Stimulated activated CD4-positive, alpha-beta T cell treated with anti-CD3 and anti-CD28 coated beads, Interleukin-4, amount 100 ng/mL, for 48 hours (primary cell): Measurements from ENCODE around the gene ANKRD52.
A peak's percentile ranks its signal among the peaks of the same experiment; 100 is the strongest.
"Not testable (repeated sequence)": the region's sequence is repeated elsewhere in the genome, so short reads cannot be mapped to it uniquely, and the experiment has no call there.

Experiments
- DNase-seq, 2 donors: peaks; one replicate each; pipeline ENCODE4 v3.0.0-alpha.2; 2020; ENCODE audit warnings: low read depth in 2 of 2

The ANKRD52 gene

GRCh38 chr12:56272468-56272867, 14.3 kb upstream of the ANKRD52 start:
- not testable (repeated sequence) for DNase-seq

- DNase-seq = no peak
Measured at GRCh38 chr12:56271031-56271430, 12.8 kb upstream of the ANKRD52 start.

GRCh38 chr12:56267443-56268071, 9.4 kb upstream of the ANKRD52 start:
- DNase-seq = no peak

- DNase-seq = peak; percentile 74 to 83
Measured at GRCh38 chr12:56266693-56267442, 8.7 kb upstream of the ANKRD52 start, which contains the start of gene COQ10A. TSS of gene COQ10A (plus strand) at chr12:56266942. CDS start at chr12:56267119, 177 bp downstream.

GRCh38 chr12:56266068-56266692, 8.0 kb upstream of the ANKRD52 start:
- not testable (repeated sequence) for DNase-seq

GRCh38 chr12:56262955-56263354, 4.8 kb upstream of the ANKRD52 start:
- not testable (repeated sequence) for DNase-seq

- no peak for DNase-seq
Measured at GRCh38 chr12:56261503-56262232, 3.5 kb upstream of the ANKRD52 start.

- no peak for DNase-seq
Measured at GRCh38 chr12:56260921-56261320, 2.7 kb upstream of the ANKRD52 start.

GRCh38 chr12:56260380-56260779, 2.2 kb upstream of the ANKRD52 start:
- no peak for DNase-seq

GRCh38 chr12:56258820-56259183, 618 bp upstream of the ANKRD52 start:
- no peak for DNase-seq

- no peak for DNase-seq
Measured at GRCh38 chr12:56257491-56258067, 605 bp downstream of the ANKRD52 start.

GRCh38 chr12:56257071-56257470, 1.1 kb downstream of the ANKRD52 start:
- no peak for DNase-seq

GRCh38 chr12:56256326-56256960, 1.7 kb downstream of the ANKRD52 start:
- no peak for DNase-seq

GRCh38 chr12:56255671-56256070, 2.5 kb downstream of the ANKRD52 start:
- DNase-seq = no peak

- DNase-seq = no peak
Measured at GRCh38 chr12:56253091-56253490, 5.1 kb downstream of the ANKRD52 start.

GRCh38 chr12:56252649-56253048, 5.5 kb downstream of the ANKRD52 start:
- no peak for DNase-seq

- no peak for DNase-seq
Measured at GRCh38 chr12:56248711-56249110, 9.5 kb downstream of the ANKRD52 start.

GRCh38 chr12:56247923-56248322, 10.3 kb downstream of the ANKRD52 start:
- no peak for DNase-seq

- no peak for DNase-seq
Measured at GRCh38 chr12:56244494-56244893, 13.7 kb downstream of the ANKRD52 start.

GRCh38 chr12:56243731-56244181, 14.4 kb downstream of the ANKRD52 start:
- no peak for DNase-seq

- no peak for DNase-seq
Measured at GRCh38 chr12:56242986-56243385, 15.2 kb downstream of the ANKRD52 start.
